Measurements from ENCODE around the gene IL1RN. TPM values are rescaled to one million over a fixed set of nuclear protein-coding genes. Genes with fewer than 3 reads are reported as not detected.

Gene IL1RN
- total and polyA plus RNA-seq, 2 of the 13 experiments (the other 11 are each of a cell fraction or from before 2014, with no cell fraction given), result 21.2 to 101 TPM

DNA sequence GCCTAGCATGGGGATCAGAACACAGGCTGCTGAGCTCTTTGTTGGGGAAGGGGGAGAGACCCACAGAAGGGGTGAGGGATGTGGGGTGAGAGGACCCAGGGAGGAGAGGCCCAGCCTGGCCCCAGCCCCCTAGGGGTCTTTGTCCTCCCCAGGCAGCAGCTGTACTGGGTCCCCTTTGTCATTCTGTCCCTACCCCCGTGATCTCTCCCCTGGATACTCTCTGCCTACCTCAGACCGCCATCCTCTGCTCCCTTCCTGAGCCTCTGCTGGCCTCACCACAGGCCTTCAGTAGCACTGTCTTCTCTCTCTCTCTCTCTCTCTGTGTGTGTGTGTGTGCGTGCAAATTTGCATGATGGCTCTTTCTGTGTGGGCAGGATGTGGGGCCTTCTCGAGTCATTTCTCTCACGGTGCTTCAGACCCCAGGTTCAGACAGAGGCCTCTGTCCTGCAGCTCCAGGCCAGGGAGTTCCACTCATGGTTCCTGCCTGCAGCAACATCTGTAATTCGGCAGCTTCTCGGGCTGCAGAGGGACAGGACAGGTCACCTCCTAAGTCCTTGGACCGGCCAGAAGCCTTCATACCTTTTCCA lies 47.7 kb downstream of the IL1RN start:
- Histone ChIP-seq H3K4me1 (ENCODE audit: insufficient read depth, low read length) (peaks cover 70% of the 10 kb centered on the region), H3K27ac (ENCODE audit: extremely low read length, insufficient read depth, low read length) (no peak overlapping the region), H3K9ac (ENCODE audit: insufficient read depth, low read depth, low read length) (peak overlapping the region; percentile 48; the same call in 1 of the 2 replicates), H3K36me3 (replicated peaks in 1 of 2; ENCODE audit: control insufficient read depth in 1 of 2, insufficient read depth in 2 of 2, low read length in 2 of 2) (no peaks in the 10 kb centered on the region), H3K27me3 (ENCODE audit: control insufficient read depth in 1 of 2, insufficient read depth in 2 of 2, low read length in 2 of 2) (peaks cover 0 to 4% of the 10 kb centered on the region in 2 experiments; a peak in 2 of 5 replicates), H3K4me2 (ENCODE audit: low read depth, low read length) (peak overlapping the region; percentile 63), H2AFZ (ENCODE audit: low read length) (no peak overlapping the region), H3K79me2 (ENCODE audit: insufficient read depth, low read length) (no peaks in the 10 kb centered on the region), H4K20me1 (ENCODE audit: insufficient read depth, low read length) (no peaks in the 10 kb centered on the region), H3K4me3 (replicated peaks in 1 of 3; ENCODE audit: insufficient read depth in 1 of 3, low read depth in 2 of 3, low read length in 3 of 3) (peak overlapping the region in 2 of 3 experiments; percentile 42 to 59; a peak in 1 of 6 replicates), H3K9me3 (ENCODE audit: low read length) (no peaks in the 10 kb centered on the region)
- intact Hi-C loops (cut with micrococcal nuclease; ENCODE audit: unreplicated experiment), result no loop called here
- FAIRE-seq (no peak), ATAC-seq (peak; percentile 46), DNase-seq (ENCODE audit: low spot score) (no peak)
- in situ Hi-C loops (cut with HindIII; ENCODE audit: extremely low pct_ligation_motif_present, low pct_unique_long_range_greater_than_20kb), result no loop called here
- ChIA-PET POLR2A (interaction anchor here (0.9 to 5.2 kb wide), 8 partner anchors 8 to 87 kb away, joined by 3 to 36 read pairs (median 7); partner anchors contain the start of gene IL1RN), CTCF (ENCODE audit: low intra/inter-chr PET ratio, low total read pairs) (no interaction called here)
- BruUV-seq (replicated peaks), result no TSS peak
- 40% methylated on average over 8 of the region's 8 CpGs for WGBS (ENCODE audit: low lambda C conversion rate)
- TF ChIP-seq JDP2 (CRISPR knock-in tag; IDR thresholded peaks at IDR 0.05; ENCODE audit: borderline replicate concordance), result no peak
- TF ChIP-seq, protein P1, sequence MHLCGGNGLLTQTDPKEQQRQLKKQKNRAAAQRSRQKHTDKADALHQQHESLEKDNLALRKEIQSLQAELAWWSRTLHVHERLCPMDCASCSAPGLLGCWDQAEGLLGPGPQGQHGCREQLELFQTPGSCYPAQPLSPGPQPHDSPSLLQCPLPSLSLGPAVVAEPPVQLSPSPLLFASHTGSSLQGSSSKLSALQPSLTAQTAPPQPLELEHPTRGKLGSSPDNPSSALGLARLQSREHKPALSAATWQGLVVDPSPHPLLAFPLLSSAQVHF (CRISPR knock-in tag; IDR thresholded peaks at IDR 0.05), result no peak
- no peak for TF ChIP-seq GTF3A (CRISPR knock-in tag; conservative IDR thresholded peaks at IDR 0.05)
- no peak for TF ChIP-seq ARNT (IDR thresholded peaks at IDR 0.05)
- TF ChIP-seq, protein P2, sequence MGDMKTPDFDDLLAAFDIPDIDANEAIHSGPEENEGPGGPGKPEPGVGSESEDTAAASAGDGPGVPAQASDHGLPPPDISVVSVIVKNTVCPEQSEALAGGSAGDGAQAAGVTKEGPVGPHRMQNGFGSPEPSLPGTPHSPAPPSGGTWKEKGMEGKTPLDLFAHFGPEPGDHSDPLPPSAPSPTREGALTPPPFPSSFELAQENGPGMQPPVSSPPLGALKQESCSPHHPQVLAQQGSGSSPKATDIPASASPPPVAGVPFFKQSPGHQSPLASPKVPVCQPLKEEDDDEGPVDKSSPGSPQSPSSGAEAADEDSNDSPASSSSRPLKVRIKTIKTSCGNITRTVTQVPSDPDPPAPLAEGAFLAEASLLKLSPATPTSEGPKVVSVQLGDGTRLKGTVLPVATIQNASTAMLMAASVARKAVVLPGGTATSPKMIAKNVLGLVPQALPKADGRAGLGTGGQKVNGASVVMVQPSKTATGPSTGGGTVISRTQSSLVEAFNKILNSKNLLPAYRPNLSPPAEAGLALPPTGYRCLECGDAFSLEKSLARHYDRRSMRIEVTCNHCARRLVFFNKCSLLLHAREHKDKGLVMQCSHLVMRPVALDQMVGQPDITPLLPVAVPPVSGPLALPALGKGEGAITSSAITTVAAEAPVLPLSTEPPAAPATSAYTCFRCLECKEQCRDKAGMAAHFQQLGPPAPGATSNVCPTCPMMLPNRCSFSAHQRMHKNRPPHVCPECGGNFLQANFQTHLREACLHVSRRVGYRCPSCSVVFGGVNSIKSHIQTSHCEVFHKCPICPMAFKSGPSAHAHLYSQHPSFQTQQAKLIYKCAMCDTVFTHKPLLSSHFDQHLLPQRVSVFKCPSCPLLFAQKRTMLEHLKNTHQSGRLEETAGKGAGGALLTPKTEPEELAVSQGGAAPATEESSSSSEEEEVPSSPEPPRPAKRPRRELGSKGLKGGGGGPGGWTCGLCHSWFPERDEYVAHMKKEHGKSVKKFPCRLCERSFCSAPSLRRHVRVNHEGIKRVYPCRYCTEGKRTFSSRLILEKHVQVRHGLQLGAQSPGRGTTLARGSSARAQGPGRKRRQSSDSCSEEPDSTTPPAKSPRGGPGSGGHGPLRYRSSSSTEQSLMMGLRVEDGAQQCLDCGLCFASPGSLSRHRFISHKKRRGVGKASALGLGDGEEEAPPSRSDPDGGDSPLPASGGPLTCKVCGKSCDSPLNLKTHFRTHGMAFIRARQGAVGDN (CRISPR knock-in tag; IDR thresholded peaks at IDR 0.05), result peak; percentile 50
- TF ChIP-seq, protein P3, sequence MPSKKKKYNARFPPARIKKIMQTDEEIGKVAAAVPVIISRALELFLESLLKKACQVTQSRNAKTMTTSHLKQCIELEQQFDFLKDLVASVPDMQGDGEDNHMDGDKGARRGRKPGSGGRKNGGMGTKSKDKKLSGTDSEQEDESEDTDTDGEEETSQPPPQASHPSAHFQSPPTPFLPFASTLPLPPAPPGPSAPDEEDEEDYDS (CRISPR knock-in tag; IDR thresholded peaks at IDR 0.05), result no peak
- TF ChIP-seq, protein P4, sequence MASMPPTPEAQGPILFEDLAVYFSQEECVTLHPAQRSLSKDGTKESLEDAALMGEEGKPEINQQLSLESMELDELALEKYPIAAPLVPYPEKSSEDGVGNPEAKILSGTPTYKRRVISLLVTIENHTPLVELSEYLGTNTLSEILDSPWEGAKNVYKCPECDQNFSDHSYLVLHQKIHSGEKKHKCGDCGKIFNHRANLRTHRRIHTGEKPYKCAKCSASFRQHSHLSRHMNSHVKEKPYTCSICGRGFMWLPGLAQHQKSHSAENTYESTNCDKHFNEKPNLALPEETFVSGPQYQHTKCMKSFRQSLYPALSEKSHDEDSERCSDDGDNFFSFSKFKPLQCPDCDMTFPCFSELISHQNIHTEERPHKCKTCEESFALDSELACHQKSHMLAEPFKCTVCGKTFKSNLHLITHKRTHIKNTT (CRISPR knock-in tag; IDR thresholded peaks at IDR 0.05), result no peak
- no peak for TF ChIP-seq ZNF10 (CRISPR knock-in tag; IDR thresholded peaks at IDR 0.05; ENCODE audit: borderline replicate concordance, low read depth)
- no peak for TF ChIP-seq ZC3H4 (CRISPR knock-in tag; IDR thresholded peaks at IDR 0.05; ENCODE audit: borderline replicate concordance)
- no peak for TF ChIP-seq ZNF430 (CRISPR knock-in tag; IDR thresholded peaks at IDR 0.05)
- no peak for TF ChIP-seq GFI1 (CRISPR knock-in tag; IDR thresholded peaks at IDR 0.05; ENCODE audit: borderline replicate concordance)
- no peak for TF ChIP-seq PHB2 (IDR thresholded peaks at IDR 0.05; ENCODE audit: partially characterized antibody)
- no peak for TF ChIP-seq BCL6 (CRISPR knock-in tag; IDR thresholded peaks at IDR 0.05)
- TF ChIP-seq, protein P5, sequence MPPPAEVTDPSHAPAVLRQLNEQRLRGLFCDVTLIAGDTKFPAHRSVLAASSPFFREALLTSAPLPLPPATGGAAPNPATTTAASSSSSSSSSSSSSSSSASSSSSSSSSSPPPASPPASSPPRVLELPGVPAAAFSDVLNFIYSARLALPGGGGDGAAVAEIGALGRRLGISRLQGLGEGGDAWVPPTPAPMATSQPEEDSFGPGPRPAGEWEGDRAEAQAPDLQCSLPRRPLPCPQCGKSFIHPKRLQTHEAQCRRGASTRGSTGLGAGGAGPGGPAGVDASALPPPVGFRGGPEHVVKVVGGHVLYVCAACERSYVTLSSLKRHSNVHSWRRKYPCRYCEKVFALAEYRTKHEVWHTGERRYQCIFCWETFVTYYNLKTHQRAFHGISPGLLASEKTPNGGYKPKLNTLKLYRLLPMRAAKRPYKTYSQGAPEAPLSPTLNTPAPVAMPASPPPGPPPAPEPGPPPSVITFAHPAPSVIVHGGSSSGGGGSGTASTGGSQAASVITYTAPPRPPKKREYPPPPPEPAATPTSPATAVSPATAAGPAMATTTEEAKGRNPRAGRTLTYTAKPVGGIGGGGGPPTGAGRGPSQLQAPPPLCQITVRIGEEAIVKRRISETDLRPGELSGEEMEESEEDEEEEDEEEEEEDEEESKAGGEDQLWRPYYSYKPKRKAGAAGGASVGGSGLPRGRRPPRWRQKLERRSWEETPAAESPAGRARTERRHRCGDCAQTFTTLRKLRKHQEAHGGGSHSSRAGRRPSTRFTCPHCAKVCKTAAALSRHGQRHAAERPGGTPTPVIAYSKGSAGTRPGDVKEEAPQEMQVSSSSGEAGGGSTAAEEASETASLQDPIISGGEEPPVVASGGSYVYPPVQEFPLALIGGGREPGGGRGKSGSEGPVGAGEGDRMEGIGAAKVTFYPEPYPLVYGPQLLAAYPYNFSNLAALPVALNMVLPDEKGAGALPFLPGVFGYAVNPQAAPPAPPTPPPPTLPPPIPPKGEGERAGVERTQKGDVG (CRISPR knock-in tag; IDR thresholded peaks at IDR 0.05; ENCODE audit: borderline replicate concordance), result no peak
- TF ChIP-seq ZNF562 (CRISPR knock-in tag; IDR thresholded peaks at IDR 0.05; ENCODE audit: borderline replicate concordance), result no peak
